Liver (tissue), 9 donors: Measurements from ENCODE around the gene TYSND1. TPM values are rescaled to one million over a fixed set of nuclear protein-coding genes. Genes with fewer than 3 reads are reported as not detected.

ENCODE experiments used
- DNase-seq: peaks from one replicate; pipeline ENCODE4 v3.0.0-alpha.2; 2017; ENCODE audit warnings: low spot score
- H3K27ac ChIP-seq, 2 donors: one replicate each; pipeline ENCODE4 v1.7.0; 2013; ENCODE audit warnings: inconsistent platforms in 2 of 2, low read length in 2 of 2, control low read depth in 1 of 2, low read depth in 1 of 2, mild to moderate bottlenecking in 1 of 2
- H3K27me3 ChIP-seq, 4 donors: one replicate each; pipeline versions ENCODE4 v1.6.1 to v1.7.0; 2013; ENCODE audit warnings: low read length in 3 of 4, inconsistent platforms in 1 of 4, mild to moderate bottlenecking in 1 of 4, moderate library complexity in 1 of 4; ENCODE audit not compliant: control insufficient read depth in 4 of 4, insufficient read depth in 4 of 4
- H3K36me3 ChIP-seq, 4 donors: one replicate each; pipeline versions ENCODE4 v1.6.1 to v1.7.0; 2013; ENCODE audit warnings: low read length in 3 of 4, mild to moderate bottlenecking in 3 of 4, low read depth in 1 of 4, moderate library complexity in 1 of 4; ENCODE audit not compliant: control insufficient read depth in 4 of 4, insufficient read depth in 3 of 4
- H3K4me1 ChIP-seq, 4 donors: one replicate each; pipeline versions ENCODE4 v1.6.1 to v1.7.0; 2013; ENCODE audit warnings: low read length in 3 of 4, mild to moderate bottlenecking in 3 of 4, moderate library complexity in 1 of 4; ENCODE audit not compliant: control insufficient read depth in 4 of 4, insufficient read depth in 4 of 4
- H3K4me3 ChIP-seq, 3 donors: one replicate each; pipeline versions ENCODE4 v1.6.1 to v1.7.0; 2013; ENCODE audit warnings: low read length in 3 of 3, control low read depth in 1 of 3, low read depth in 1 of 3, mild to moderate bottlenecking in 1 of 3
- H3K9ac ChIP-seq, 2 donors: one replicate each; pipeline ENCODE4 v1.7.0; 2013; ENCODE audit warnings: low read length in 2 of 2, mild to moderate bottlenecking in 2 of 2, moderate library complexity in 2 of 2, control low read depth in 1 of 2, low read depth in 1 of 2
- H3K9me3 ChIP-seq, 4 donors: one replicate each; pipeline versions ENCODE4 v1.6.1 to v1.7.0; 2013; ENCODE audit warnings: low read length in 3 of 4; ENCODE audit not compliant: control insufficient read depth in 4 of 4
- EGR1 ChIP-seq, 2 donors: IDR thresholded peaks; 2 replicates each; pipeline ENCODE4 v1.6.1; 2016 to 2018; ENCODE audit warnings: antibody characterized with exemption in 2 of 2, low read depth in 2 of 2
- FOXA1 ChIP-seq: IDR thresholded peaks from 2 replicates; pipeline ENCODE4 v1.6.1; 2016; ENCODE audit warnings: antibody characterized with exemption
- FOXA2 ChIP-seq: IDR thresholded peaks from 2 replicates; pipeline ENCODE4 v1.6.1; 2016; ENCODE audit warnings: antibody characterized with exemption
- GABPA ChIP-seq, 2 donors: IDR thresholded peaks in 1 of 2; conservative IDR thresholded peaks in 1 of 2; 2 replicates each; pipeline ENCODE4 v1.6.1; 2016; ENCODE audit warnings: antibody characterized with exemption in 2 of 2, mild to moderate bottlenecking in 1 of 2, moderate library complexity in 1 of 2
- HNF4A ChIP-seq, 2 donors: conservative IDR thresholded peaks; 2 replicates each; pipeline ENCODE4 v1.6.1; 2016; ENCODE audit warnings: antibody characterized with exemption in 2 of 2, mild to moderate bottlenecking in 2 of 2
- HNF4G ChIP-seq: IDR thresholded peaks from 2 replicates; pipeline ENCODE4 v1.6.1; 2016; ENCODE audit warnings: antibody characterized with exemption
- JUND ChIP-seq, 2 donors: IDR thresholded peaks; 2 replicates each; pipeline ENCODE4 v1.6.1; 2016; ENCODE audit warnings: antibody characterized with exemption in 2 of 2
- RAD21 ChIP-seq, 2 donors: IDR thresholded peaks; 2 replicates each; pipeline ENCODE4 v1.6.1; 2016; ENCODE audit warnings: antibody characterized with exemption in 2 of 2, mild to moderate bottlenecking in 2 of 2
- RXRA ChIP-seq, 2 donors: IDR thresholded peaks; 2 replicates each; pipeline ENCODE4 v1.6.1; 2017 to 2018; ENCODE audit warnings: antibody characterized with exemption in 2 of 2, mild to moderate bottlenecking in 1 of 2
- SP1 ChIP-seq: IDR thresholded peaks from 2 replicates; pipeline ENCODE4 v1.6.1; 2018; ENCODE audit warnings: antibody characterized with exemption, mild to moderate bottlenecking
- YY1 ChIP-seq: IDR thresholded peaks from 2 replicates; pipeline ENCODE4 v1.6.1; 2016; ENCODE audit warnings: antibody characterized with exemption, mild to moderate bottlenecking
- WGBS: extraction: QIAGEN DNeasy Blood & Tissue Kit; methylation state at CpG from one replicate; pipeline ENCODE4 v1.1.7; 2013; 5-methylcytosine and 5-hydroxymethylcytosine counted together
- polyA plus RNA-seq, 2 donors: library from polyadenylated mRNA; stranded (reverse) in 1 of 2; unstranded in 1 of 2; fragments of 200-250 nt in 1 of 2; fragments of >200 nt in 1 of 2; fragmentation: Nextera tagmentation in 1 of 2; extraction: Ambion mirVana in 1 of 2; gene quantifications; one replicate each; pipeline versions ENCODE4 v1.2.1 to v1.2.3, GENCODE V29; 2013 to 2015
- total RNA-seq, 2 donors: library from RNA; depleted of rRNA; stranded (reverse); fragments of >200 nt; gene quantifications; one replicate each; pipeline ENCODE4 v1.2.3, GENCODE V29; 2014
- TF ChIP-seq, protein P1 (sequence below): IDR thresholded peaks from 2 replicates; pipeline ENCODE4 v1.6.1; 2016; ENCODE audit warnings: antibody characterized with exemption, mild to moderate bottlenecking
- TF ChIP-seq, protein P2 (sequence below): fragments of 150-350 bp; IDR thresholded peaks from 2 replicates; pipeline ENCODE4 v1.5.1; 2017; ENCODE audit warnings: improper control_type of control experiment, low read depth, low read length; ENCODE audit not compliant: missing input control
- TF ChIP-seq, protein P3 (sequence below): IDR thresholded peaks from 2 replicates; pipeline ENCODE4 v1.6.1; 2016; ENCODE audit warnings: antibody characterized with exemption
- TF ChIP-seq, protein P4 (sequence below): IDR thresholded peaks from 2 replicates; pipeline ENCODE4 v1.6.1; 2016; ENCODE audit warnings: antibody characterized with exemption
- donor health status: healthy.
- donor health status: healthy.
- donor health status: healthy.
- donor health status: healthy.
- donor health status: healthy.

Gene TYSND1
- total and polyA plus RNA-seq, 4 donors, result 3.9 to 11.3 (median 7.2) TPM

DNA sequence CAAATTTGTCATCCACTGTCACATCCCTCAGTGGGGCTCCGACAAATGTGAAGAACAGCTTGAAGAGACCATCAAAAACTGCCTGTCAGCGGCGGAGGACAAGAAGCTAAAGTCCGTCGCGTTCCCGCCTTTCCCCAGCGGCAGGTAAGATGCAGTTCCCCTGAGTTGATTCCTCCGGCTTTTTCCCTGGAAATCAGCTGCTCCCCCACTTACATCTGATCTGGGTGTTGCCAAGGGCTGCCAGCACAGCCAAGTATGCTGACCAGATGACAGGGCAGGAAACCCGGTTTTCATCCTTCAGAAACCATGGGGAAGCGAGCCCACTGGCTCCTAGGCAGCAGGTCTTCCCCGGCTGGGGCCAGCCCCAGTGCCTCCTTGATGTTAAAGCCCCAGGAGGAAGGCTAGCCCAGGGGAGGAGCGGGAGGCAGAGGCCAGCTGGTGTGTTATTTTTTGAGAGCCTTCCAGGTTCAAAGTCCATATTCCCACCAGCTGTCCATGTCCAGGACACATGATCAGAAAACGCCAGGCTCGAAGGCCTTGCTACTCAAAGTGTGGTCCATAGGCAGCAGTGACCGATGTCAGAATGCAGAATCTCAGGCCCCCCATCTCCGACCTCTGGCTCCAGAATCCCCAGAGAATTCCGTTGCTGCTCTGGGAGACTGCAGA is 37.3 kb downstream of the TYSND1 start:
- peak overlapping the region; percentile 78 to 85 for H3K27ac ChIP-seq

More for the DNA sequence above, 37.3 kb downstream of the TYSND1 start:
- 37% methylated on average over 18 of the region's 18 CpGs for WGBS
- Histone ChIP-seq H3K9me3 (no peaks in the 10 kb centered on the region), H3K27me3 (no peaks in the 10 kb centered on the region), H3K4me3 (peak overlapping the region; percentile 33 to 78 (median 68)), H3K36me3 (peaks cover 0 to 10% (median 5%) of the 10 kb centered on the region in 4 donors), H3K4me1 (peaks cover 6 to 36% (median 26%) of the 10 kb centered on the region in 4 donors), H3K9ac (peak overlapping the region in 1 of 2 donors; percentile 30)
- TF ChIP-seq, protein P1, sequence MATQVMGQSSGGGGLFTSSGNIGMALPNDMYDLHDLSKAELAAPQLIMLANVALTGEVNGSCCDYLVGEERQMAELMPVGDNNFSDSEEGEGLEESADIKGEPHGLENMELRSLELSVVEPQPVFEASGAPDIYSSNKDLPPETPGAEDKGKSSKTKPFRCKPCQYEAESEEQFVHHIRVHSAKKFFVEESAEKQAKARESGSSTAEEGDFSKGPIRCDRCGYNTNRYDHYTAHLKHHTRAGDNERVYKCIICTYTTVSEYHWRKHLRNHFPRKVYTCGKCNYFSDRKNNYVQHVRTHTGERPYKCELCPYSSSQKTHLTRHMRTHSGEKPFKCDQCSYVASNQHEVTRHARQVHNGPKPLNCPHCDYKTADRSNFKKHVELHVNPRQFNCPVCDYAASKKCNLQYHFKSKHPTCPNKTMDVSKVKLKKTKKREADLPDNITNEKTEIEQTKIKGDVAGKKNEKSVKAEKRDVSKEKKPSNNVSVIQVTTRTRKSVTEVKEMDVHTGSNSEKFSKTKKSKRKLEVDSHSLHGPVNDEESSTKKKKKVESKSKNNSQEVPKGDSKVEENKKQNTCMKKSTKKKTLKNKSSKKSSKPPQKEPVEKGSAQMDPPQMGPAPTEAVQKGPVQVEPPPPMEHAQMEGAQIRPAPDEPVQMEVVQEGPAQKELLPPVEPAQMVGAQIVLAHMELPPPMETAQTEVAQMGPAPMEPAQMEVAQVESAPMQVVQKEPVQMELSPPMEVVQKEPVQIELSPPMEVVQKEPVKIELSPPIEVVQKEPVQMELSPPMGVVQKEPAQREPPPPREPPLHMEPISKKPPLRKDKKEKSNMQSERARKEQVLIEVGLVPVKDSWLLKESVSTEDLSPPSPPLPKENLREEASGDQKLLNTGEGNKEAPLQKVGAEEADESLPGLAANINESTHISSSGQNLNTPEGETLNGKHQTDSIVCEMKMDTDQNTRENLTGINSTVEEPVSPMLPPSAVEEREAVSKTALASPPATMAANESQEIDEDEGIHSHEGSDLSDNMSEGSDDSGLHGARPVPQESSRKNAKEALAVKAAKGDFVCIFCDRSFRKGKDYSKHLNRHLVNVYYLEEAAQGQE, result peak; percentile 47
- peak; percentile 59 for TF ChIP-seq SP1
- TF ChIP-seq FOXA1, result no peak
- TF ChIP-seq RAD21 (IDR thresholded peaks at IDR 0.05), result peak; percentile 36 to 39
- TF ChIP-seq GABPA (IDR thresholded peaks at IDR 0.05 in 1 of 2, conservative IDR thresholded peaks at IDR 0.05 in 1 of 2), result no peak
- peak; percentile 6 for TF ChIP-seq FOXA2
- TF ChIP-seq RXRA (IDR thresholded peaks at IDR 0.05), result peak; percentile 63 to 83
- peak; percentile 95 for TF ChIP-seq HNF4A (conservative IDR thresholded peaks at IDR 0.05)
- TF ChIP-seq YY1, result peak; percentile 70
- TF ChIP-seq, protein P2, sequence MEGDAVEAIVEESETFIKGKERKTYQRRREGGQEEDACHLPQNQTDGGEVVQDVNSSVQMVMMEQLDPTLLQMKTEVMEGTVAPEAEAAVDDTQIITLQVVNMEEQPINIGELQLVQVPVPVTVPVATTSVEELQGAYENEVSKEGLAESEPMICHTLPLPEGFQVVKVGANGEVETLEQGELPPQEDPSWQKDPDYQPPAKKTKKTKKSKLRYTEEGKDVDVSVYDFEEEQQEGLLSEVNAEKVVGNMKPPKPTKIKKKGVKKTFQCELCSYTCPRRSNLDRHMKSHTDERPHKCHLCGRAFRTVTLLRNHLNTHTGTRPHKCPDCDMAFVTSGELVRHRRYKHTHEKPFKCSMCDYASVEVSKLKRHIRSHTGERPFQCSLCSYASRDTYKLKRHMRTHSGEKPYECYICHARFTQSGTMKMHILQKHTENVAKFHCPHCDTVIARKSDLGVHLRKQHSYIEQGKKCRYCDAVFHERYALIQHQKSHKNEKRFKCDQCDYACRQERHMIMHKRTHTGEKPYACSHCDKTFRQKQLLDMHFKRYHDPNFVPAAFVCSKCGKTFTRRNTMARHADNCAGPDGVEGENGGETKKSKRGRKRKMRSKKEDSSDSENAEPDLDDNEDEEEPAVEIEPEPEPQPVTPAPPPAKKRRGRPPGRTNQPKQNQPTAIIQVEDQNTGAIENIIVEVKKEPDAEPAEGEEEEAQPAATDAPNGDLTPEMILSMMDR, result no peak
- peak in 1 of 2 donors; percentile 50 for TF ChIP-seq JUND (IDR thresholded peaks at IDR 0.05)
- TF ChIP-seq, protein P3, sequence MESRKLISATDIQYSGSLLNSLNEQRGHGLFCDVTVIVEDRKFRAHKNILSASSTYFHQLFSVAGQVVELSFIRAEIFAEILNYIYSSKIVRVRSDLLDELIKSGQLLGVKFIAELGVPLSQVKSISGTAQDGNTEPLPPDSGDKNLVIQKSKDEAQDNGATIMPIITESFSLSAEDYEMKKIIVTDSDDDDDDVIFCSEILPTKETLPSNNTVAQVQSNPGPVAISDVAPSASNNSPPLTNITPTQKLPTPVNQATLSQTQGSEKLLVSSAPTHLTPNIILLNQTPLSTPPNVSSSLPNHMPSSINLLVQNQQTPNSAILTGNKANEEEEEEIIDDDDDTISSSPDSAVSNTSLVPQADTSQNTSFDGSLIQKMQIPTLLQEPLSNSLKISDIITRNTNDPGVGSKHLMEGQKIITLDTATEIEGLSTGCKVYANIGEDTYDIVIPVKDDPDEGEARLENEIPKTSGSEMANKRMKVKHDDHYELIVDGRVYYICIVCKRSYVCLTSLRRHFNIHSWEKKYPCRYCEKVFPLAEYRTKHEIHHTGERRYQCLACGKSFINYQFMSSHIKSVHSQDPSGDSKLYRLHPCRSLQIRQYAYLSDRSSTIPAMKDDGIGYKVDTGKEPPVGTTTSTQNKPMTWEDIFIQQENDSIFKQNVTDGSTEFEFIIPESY, result peak; percentile 36
- no peak for TF ChIP-seq EGR1 (IDR thresholded peaks at IDR 0.05; ENCODE audit: low read depth in 2 of 2)
- peak; percentile 91 for TF ChIP-seq HNF4G
- TF ChIP-seq, protein P4, sequence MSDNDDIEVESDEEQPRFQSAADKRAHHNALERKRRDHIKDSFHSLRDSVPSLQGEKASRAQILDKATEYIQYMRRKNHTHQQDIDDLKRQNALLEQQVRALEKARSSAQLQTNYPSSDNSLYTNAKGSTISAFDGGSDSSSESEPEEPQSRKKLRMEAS, result peak; percentile 67
- DNase-seq, result no peak
